ENCODE results near the gene CRTC2. TPM values are rescaled to one million over a fixed set of nuclear protein-coding genes. Genes with fewer than 3 reads are reported as not detected.

The CRTC2 gene
- total and polyA plus RNA-seq, 5 donors from 2014 or later: 13.6 to 145 (median 27.1) TPM

GRCh38 chr1:153929426-153929825 lies 29.0 kb downstream of the CRTC2 start:
- Histone ChIP-seq H3K9me3 (ENCODE audit: control insufficient read depth in 2 of 2, low read length in 2 of 2) (no peaks in the 10 kb centered on the region), H3K27ac (ENCODE audit: insufficient read depth, low read length, poor library complexity, severe bottlenecking) (no peak overlapping the region), H3K36me3 (ENCODE audit: control insufficient read depth, insufficient read depth, low read length) (peaks cover 39% of the 10 kb centered on the region), H3K4me1 (ENCODE audit: control insufficient read depth, insufficient read depth, low read length, poor library complexity, severe bottlenecking) (no peaks in the 10 kb centered on the region), H3K4me3 (ENCODE audit: low read depth, low read length) (no peak overlapping the region), H3K27me3 (ENCODE audit: control insufficient read depth, insufficient read depth, low read length) (no peaks in the 10 kb centered on the region)
- Mint-ChIP-seq H3K27me3 (no peaks in the 10 kb centered on the region), H3K9me3 (no peaks in the 10 kb centered on the region), H3K27ac (peak overlapping the region in 1 of 3 donors; percentile 78), H3K36me3 (peaks cover 9% of the 10 kb centered on the region), H3K4me3 (no peak overlapping the region), H3K4me1 (peaks cover 0 to 8% (median 4%) of the 10 kb centered on the region in 4 donors)
- DNase-seq (no peak), ATAC-seq (ENCODE audit: low read depth in 2 of 2) (no peak)

- no peak for DNase-seq
- Mint-ChIP-seq H3K36me3 (peaks cover 4% of the 10 kb centered on the region), H3K9me3 (no peaks in the 10 kb centered on the region), H3K4me1 (peaks cover 3 to 10% (median 5%) of the 10 kb centered on the region in 4 donors), H3K27ac (peak overlapping the region in 1 of 3 donors; percentile 78), H3K4me3 (no peak overlapping the region), H3K27me3 (no peaks in the 10 kb centered on the region)
- Histone ChIP-seq H3K4me3 (ENCODE audit: low read depth, low read length) (no peak overlapping the region), H3K4me1 (ENCODE audit: control insufficient read depth, insufficient read depth, low read length, poor library complexity, severe bottlenecking) (peaks cover 4% of the 10 kb centered on the region), H3K9me3 (ENCODE audit: control insufficient read depth in 2 of 2, low read length in 2 of 2) (no peaks in the 10 kb centered on the region), H3K27ac (ENCODE audit: insufficient read depth, low read length, poor library complexity, severe bottlenecking) (no peak overlapping the region), H3K27me3 (ENCODE audit: control insufficient read depth, insufficient read depth, low read length) (no peaks in the 10 kb centered on the region), H3K36me3 (ENCODE audit: control insufficient read depth, insufficient read depth, low read length) (peaks cover 34% of the 10 kb centered on the region)
- ATAC-seq (ENCODE audit: low read depth in 2 of 2): no peak
Observed at GRCh38 chr1:153928791-153929341, 29.5 kb downstream of the CRTC2 start.

- Mint-ChIP-seq H3K27ac (peak overlapping the region in 1 of 3 donors; percentile 59), H3K9me3 (no peaks in the 10 kb centered on the region), H3K4me3 (peak overlapping the region in 1 of 4 donors; percentile 38), H3K36me3 (peaks cover 2% of the 10 kb centered on the region), H3K27me3 (peaks cover under 1% of the 10 kb centered on the region), H3K4me1 (peaks cover 6 to 15% (median 9%) of the 10 kb centered on the region in 4 donors)
- Histone ChIP-seq H3K4me1 (ENCODE audit: control insufficient read depth, insufficient read depth, low read length, poor library complexity, severe bottlenecking) (peaks cover 10% of the 10 kb centered on the region), H3K27me3 (ENCODE audit: control insufficient read depth, insufficient read depth, low read length) (no peaks in the 10 kb centered on the region), H3K27ac (ENCODE audit: insufficient read depth, low read length, poor library complexity, severe bottlenecking) (no peak overlapping the region), H3K36me3 (ENCODE audit: control insufficient read depth, insufficient read depth, low read length) (peaks cover 28% of the 10 kb centered on the region), H3K4me3 (ENCODE audit: low read depth, low read length) (no peak overlapping the region), H3K9me3 (ENCODE audit: control insufficient read depth in 2 of 2, low read length in 2 of 2) (no peaks in the 10 kb centered on the region)
- DNase-seq (peak in 1 of 3 donors; percentile 11), ATAC-seq (ENCODE audit: low read depth in 2 of 2) (no peak)
Observed at GRCh38 chr1:153928245-153928644, 30.2 kb downstream of the CRTC2 start.

- no peaks in the 10 kb centered on the region for H3K9me3 Mint-ChIP-seq
- peak overlapping the region in 1 of 4 donors; percentile 75 for H3K4me3 Mint-ChIP-seq
- no peak overlapping the region for H3K27ac Mint-ChIP-seq
- Histone ChIP-seq H3K27ac (ENCODE audit: insufficient read depth, low read length, poor library complexity, severe bottlenecking) (no peak overlapping the region), H3K4me1 (ENCODE audit: control insufficient read depth, insufficient read depth, low read length, poor library complexity, severe bottlenecking) (peaks cover 14% of the 10 kb centered on the region), H3K27me3 (ENCODE audit: control insufficient read depth, insufficient read depth, low read length) (no peaks in the 10 kb centered on the region), H3K9me3 (ENCODE audit: control insufficient read depth in 2 of 2, low read length in 2 of 2) (no peaks in the 10 kb centered on the region), H3K4me3 (ENCODE audit: low read depth, low read length) (no peak overlapping the region), H3K36me3 (ENCODE audit: control insufficient read depth, insufficient read depth, low read length) (peaks cover 14% of the 10 kb centered on the region)
- DNase-seq: no peak
- H3K36me3 Mint-ChIP-seq: no peaks in the 10 kb centered on the region
- peaks cover 6% of the 10 kb centered on the region for H3K27me3 Mint-ChIP-seq
- peaks cover 7 to 24% (median 16%) of the 10 kb centered on the region in 4 donors for H3K4me1 Mint-ChIP-seq
- no peak for ATAC-seq (ENCODE audit: low read depth in 2 of 2)
Observed at GRCh38 chr1:153926405-153926804, 32.0 kb downstream of the CRTC2 start.

GRCh38 chr1:153922972-153923925 lies 35.2 kb downstream of the CRTC2 start, which contains the start of gene GATAD2B:
TSS of gene GATAD2B (minus strand) at chr1:153922972. CDS start at chr1:153828347, 94,625 bp downstream.
- Histone ChIP-seq H3K4me1 (ENCODE audit: control insufficient read depth, insufficient read depth, low read length, poor library complexity, severe bottlenecking) (peaks cover 39% of the 10 kb centered on the region), H3K4me3 (ENCODE audit: low read depth, low read length) (peak within 1 kb of the TSS; percentile 97), H3K9me3 (ENCODE audit: control insufficient read depth in 2 of 2, low read length in 2 of 2) (no peaks in the 10 kb centered on the region), H3K27ac (ENCODE audit: insufficient read depth, low read length, poor library complexity, severe bottlenecking) (peak within 1 kb of the TSS; percentile 96), H3K36me3 (ENCODE audit: control insufficient read depth, insufficient read depth, low read length) (peaks cover 4% of the 10 kb centered on the region), H3K27me3 (ENCODE audit: control insufficient read depth, insufficient read depth, low read length) (no peaks in the 10 kb centered on the region)
- H3K4me3 Mint-ChIP-seq: peak within 1 kb of the TSS; percentile 93 to 97 (median 96)
- ATAC-seq (ENCODE audit: low read depth in 2 of 2) (peak; percentile 94), DNase-seq (peak; percentile 99 to 100 (median 99))
- peak within 1 kb of the TSS; percentile 93 to 99 (median 96) for H3K27ac Mint-ChIP-seq
- peaks cover 6% of the 10 kb centered on the region for H3K27me3 Mint-ChIP-seq
- H3K36me3 Mint-ChIP-seq: no peaks in the 10 kb centered on the region
- peaks cover 25 to 49% (median 40%) of the 10 kb centered on the region in 4 donors for H3K4me1 Mint-ChIP-seq
- peaks cover 0 to 1% (median 0%) of the 10 kb centered on the region in 7 donors for H3K9me3 Mint-ChIP-seq

GRCh38 chr1:153922076-153922971 lies 36.1 kb downstream of the CRTC2 start:
- Mint-ChIP-seq H3K36me3 (no peaks in the 10 kb centered on the region), H3K9me3 (peaks cover 0 to 1% (median 0%) of the 10 kb centered on the region in 7 donors), H3K27ac (peak overlapping the region; percentile 93 to 99 (median 96)), H3K4me3 (peak overlapping the region; percentile 93 to 97 (median 96)), H3K4me1 (peaks cover 31 to 55% (median 42%) of the 10 kb centered on the region in 4 donors), H3K27me3 (peaks cover 6% of the 10 kb centered on the region)
- DNase-seq (peak in 2 of 3 donors; percentile 41 to 77), ATAC-seq (ENCODE audit: low read depth in 2 of 2) (peak; percentile 12)
- Histone ChIP-seq H3K27me3 (ENCODE audit: control insufficient read depth, insufficient read depth, low read length) (no peaks in the 10 kb centered on the region), H3K9me3 (ENCODE audit: control insufficient read depth in 2 of 2, low read length in 2 of 2) (no peaks in the 10 kb centered on the region), H3K4me1 (ENCODE audit: control insufficient read depth, insufficient read depth, low read length, poor library complexity, severe bottlenecking) (peaks cover 39% of the 10 kb centered on the region), H3K36me3 (ENCODE audit: control insufficient read depth, insufficient read depth, low read length) (peaks cover 6% of the 10 kb centered on the region), H3K27ac (ENCODE audit: insufficient read depth, low read length, poor library complexity, severe bottlenecking) (peak overlapping the region; percentile 74), H3K4me3 (ENCODE audit: low read depth, low read length) (peak overlapping the region; percentile 90)

GRCh38 chr1:153921803-153922075 lies 36.7 kb downstream of the CRTC2 start:
- H3K36me3 Mint-ChIP-seq: no peaks in the 10 kb centered on the region
- peak overlapping the region; percentile 90 to 99 (median 96) for H3K27ac Mint-ChIP-seq
- H3K27me3 ChIP-seq (ENCODE audit: control insufficient read depth, insufficient read depth, low read length): no peaks in the 10 kb centered on the region
- H3K9me3 Mint-ChIP-seq: peaks cover 0 to 1% (median 0%) of the 10 kb centered on the region in 7 donors
- peaks cover 39% of the 10 kb centered on the region for H3K4me1 ChIP-seq (ENCODE audit: control insufficient read depth, insufficient read depth, low read length, poor library complexity, severe bottlenecking)
- DNase-seq (peak in 1 of 3 donors; percentile 13), ATAC-seq (ENCODE audit: low read depth in 2 of 2) (no peak)
- peak overlapping the region; percentile 91 to 96 (median 93) for H3K4me3 Mint-ChIP-seq
- no peaks in the 10 kb centered on the region for H3K9me3 ChIP-seq (ENCODE audit: control insufficient read depth in 2 of 2, low read length in 2 of 2)
- H3K4me3 ChIP-seq (ENCODE audit: low read depth, low read length): peak overlapping the region; percentile 90
- peaks cover 31 to 58% (median 42%) of the 10 kb centered on the region in 4 donors for H3K4me1 Mint-ChIP-seq
- H3K27ac ChIP-seq (ENCODE audit: insufficient read depth, low read length, poor library complexity, severe bottlenecking): peak overlapping the region; percentile 74
- peaks cover 6% of the 10 kb centered on the region for H3K36me3 ChIP-seq (ENCODE audit: control insufficient read depth, insufficient read depth, low read length)
- peaks cover 6% of the 10 kb centered on the region for H3K27me3 Mint-ChIP-seq
